Cardiac muscle cell (in vitro differentiated cells and primary cell): ENCODE data around the gene ARNT2. TPM values are rescaled to one million over a fixed set of nuclear protein-coding genes. Genes with fewer than 3 reads are reported as not detected.

Experiments
- DNase-seq, 2 donors: peaks; one replicate each; pipeline versions ENCODE4 v3.0.0 to v3.0.0-alpha.2; 2010 to 2017; ENCODE audit warnings: low read depth in 1 of 2, low spot score in 1 of 2
- H3K27ac ChIP-seq: fragments of 200-600 bp; sonication (generic); 2 replicates; pipeline ENCODE4 v1.5.1; 2016
- H3K27me3 ChIP-seq: fragments of 200-600 bp; sonication (generic); 2 replicates; pipeline ENCODE4 v1.6.0; 2016; ENCODE audit warnings: control low read depth
- H3K36me3 ChIP-seq: fragments of 200-600 bp; sonication (generic); 2 replicates; pipeline ENCODE4 v1.5.1; 2016; ENCODE audit warnings: control low read depth
- H3K4me1 ChIP-seq: fragments of 200-600 bp; sonication (generic); 2 replicates; pipeline ENCODE4 v1.8.1; 2017; ENCODE audit warnings: low read depth, mild to moderate bottlenecking, mixed run types
- H3K4me3 ChIP-seq: fragments of 200-600 bp; sonication (generic); 2 replicates; pipeline ENCODE4 v1.5.1; 2016; ENCODE audit warnings: mild to moderate bottlenecking
- H3K9me3 ChIP-seq: fragments of 200-600 bp; sonication (generic); 2 replicates; pipeline ENCODE4 v1.5.1; 2017; ENCODE audit warnings: low read depth, mild to moderate bottlenecking, control low read depth
- CTCF ChIP-seq: IDR thresholded peaks from 2 replicates; pipeline ENCODE4 v1.5.1; 2012; ENCODE audit warnings: low read depth, mild to moderate bottlenecking, low read length
- polyA plus RNA-seq: library from polyadenylated mRNA; unstranded; fragments of >200 nt; fragmentation: Nextera tagmentation; extraction: Ambion mirVana; gene quantifications from 2 replicates; pipeline ENCODE4 v1.2.1, GENCODE V29; 2016
- total RNA-seq: library from RNA; depleted of rRNA; stranded (reverse); fragments of >200 nt; gene quantifications from 2 replicates; pipeline ENCODE4 v1.2.3, GENCODE V29; 2016

ARNT2 gene
- total and polyA plus RNA-seq, 2 experiments from 2014 or later = 3.8 to 4.4 TPM

DNA sequence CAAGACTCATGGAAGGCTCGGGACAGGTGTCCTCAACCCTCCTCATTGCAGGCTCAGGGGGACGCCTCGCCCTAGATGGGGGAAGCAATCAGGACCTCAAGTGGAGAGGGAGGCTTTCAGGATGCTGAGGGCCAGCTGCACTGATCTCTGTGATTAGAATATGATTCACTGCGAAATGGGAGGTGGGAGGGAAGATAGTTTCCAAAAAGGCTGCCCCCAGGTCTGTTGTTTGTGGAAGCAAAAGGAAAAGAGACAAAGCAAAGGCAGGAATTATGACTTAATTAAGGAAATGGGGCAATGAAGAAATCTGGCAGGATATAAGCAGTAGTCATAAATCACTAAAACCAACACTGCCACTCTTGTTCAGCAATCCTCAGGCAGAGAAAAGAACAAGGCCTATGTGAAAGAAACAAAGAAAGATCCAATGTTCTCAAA is 205.3 kb downstream of the ARNT2 start:
- Histone ChIP-seq H3K27me3 (no peaks in the 10 kb centered on the region), H3K27ac (no peak overlapping the region), H3K9me3 (no peaks in the 10 kb centered on the region), H3K4me1 (peaks cover 6% of the 10 kb centered on the region), H3K36me3 (no peaks in the 10 kb centered on the region), H3K4me3 (no peak overlapping the region)
- peak in 1 of 2 donors; percentile 69 for DNase-seq
- no peak for TF ChIP-seq CTCF

- H3K36me3 ChIP-seq = no peaks in the 10 kb centered on the region
- H3K4me1 ChIP-seq = peaks cover 7% of the 10 kb centered on the region
- no peaks in the 10 kb centered on the region for H3K9me3 ChIP-seq
- H3K27ac ChIP-seq = no peak overlapping the region
- H3K27me3 ChIP-seq = no peaks in the 10 kb centered on the region
- no peak for TF ChIP-seq CTCF
- DNase-seq = no peak
- no peak overlapping the region for H3K4me3 ChIP-seq
Measured at GRCh38 chr15:80611543-80612080, 207.4 kb downstream of the ARNT2 start.

GRCh38 chr15:80612118-80612823 is 208.1 kb downstream of the ARNT2 start:
- Histone ChIP-seq H3K27me3 (no peaks in the 10 kb centered on the region), H3K4me3 (no peak overlapping the region), H3K9me3 (no peaks in the 10 kb centered on the region), H3K27ac (no peak overlapping the region), H3K4me1 (peaks cover 7% of the 10 kb centered on the region), H3K36me3 (no peaks in the 10 kb centered on the region)
- no peak for TF ChIP-seq CTCF
- DNase-seq = no peak

GRCh38 chr15:80613762-80614365 is 209.7 kb downstream of the ARNT2 start:
- Histone ChIP-seq H3K4me1 (peaks cover 7% of the 10 kb centered on the region), H3K4me3 (no peak overlapping the region), H3K36me3 (no peaks in the 10 kb centered on the region), H3K9me3 (no peaks in the 10 kb centered on the region), H3K27ac (no peak overlapping the region), H3K27me3 (no peaks in the 10 kb centered on the region)
- no peak for TF ChIP-seq CTCF
- DNase-seq = peak in 1 of 2 donors; percentile 59

GRCh38 chr15:80614711-80615360 is 210.7 kb downstream of the ARNT2 start:
- peaks cover 7% of the 10 kb centered on the region for H3K4me1 ChIP-seq
- TF ChIP-seq CTCF = no peak
- H3K36me3 ChIP-seq = no peaks in the 10 kb centered on the region
- H3K9me3 ChIP-seq = no peaks in the 10 kb centered on the region
- H3K4me3 ChIP-seq = no peak overlapping the region
- DNase-seq = no peak
- H3K27me3 ChIP-seq = no peaks in the 10 kb centered on the region
- no peak overlapping the region for H3K27ac ChIP-seq
